ENCODE data around the gene SDK2.

DNA sequence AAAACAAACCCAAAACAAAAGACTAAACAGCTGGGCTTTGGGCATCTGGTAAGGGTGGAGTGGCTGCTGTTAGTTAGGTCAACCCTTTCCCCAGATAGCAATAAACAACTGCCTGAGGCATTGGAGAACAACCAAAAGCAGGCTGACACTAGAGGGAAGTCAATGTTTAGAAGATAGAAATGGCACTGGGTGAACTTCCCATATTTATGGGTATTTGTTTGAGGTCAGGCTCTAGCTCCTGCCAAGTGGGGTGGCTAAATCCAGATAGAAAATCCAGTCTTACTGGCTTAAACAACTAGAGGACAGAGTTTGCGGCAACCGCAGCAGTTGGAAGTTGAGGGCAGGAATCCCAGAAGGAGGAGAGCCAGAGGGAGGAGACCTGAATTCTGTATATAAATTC lies 79.4 kb downstream of the SDK2 start:
- TF ChIP-seq, protein P1, sequence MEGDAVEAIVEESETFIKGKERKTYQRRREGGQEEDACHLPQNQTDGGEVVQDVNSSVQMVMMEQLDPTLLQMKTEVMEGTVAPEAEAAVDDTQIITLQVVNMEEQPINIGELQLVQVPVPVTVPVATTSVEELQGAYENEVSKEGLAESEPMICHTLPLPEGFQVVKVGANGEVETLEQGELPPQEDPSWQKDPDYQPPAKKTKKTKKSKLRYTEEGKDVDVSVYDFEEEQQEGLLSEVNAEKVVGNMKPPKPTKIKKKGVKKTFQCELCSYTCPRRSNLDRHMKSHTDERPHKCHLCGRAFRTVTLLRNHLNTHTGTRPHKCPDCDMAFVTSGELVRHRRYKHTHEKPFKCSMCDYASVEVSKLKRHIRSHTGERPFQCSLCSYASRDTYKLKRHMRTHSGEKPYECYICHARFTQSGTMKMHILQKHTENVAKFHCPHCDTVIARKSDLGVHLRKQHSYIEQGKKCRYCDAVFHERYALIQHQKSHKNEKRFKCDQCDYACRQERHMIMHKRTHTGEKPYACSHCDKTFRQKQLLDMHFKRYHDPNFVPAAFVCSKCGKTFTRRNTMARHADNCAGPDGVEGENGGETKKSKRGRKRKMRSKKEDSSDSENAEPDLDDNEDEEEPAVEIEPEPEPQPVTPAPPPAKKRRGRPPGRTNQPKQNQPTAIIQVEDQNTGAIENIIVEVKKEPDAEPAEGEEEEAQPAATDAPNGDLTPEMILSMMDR (IDR thresholded peaks at IDR 0.05) = no peak
- no peak for TF ChIP-seq POLR2A (IDR thresholded peaks at IDR 0.05)

Data from ovary (tissue), 3 donors.